Suprapubic skin (tissue), 3 donors: ENCODE measurements around the gene ACOX3.

Experiments used
- CTCF ChIP-seq, 2 donors: fragments of 200-600 bp in 1 of 2; fragments of 450-650 bp in 1 of 2; sonication (generic) in 1 of 2; IDR thresholded peaks; one replicate each; pipeline ENCODE4 v1.5.1; 2016 to 2019; ENCODE audit warnings: antibody characterized with exemption in 2 of 2, mild to moderate bottlenecking in 1 of 2, moderate library complexity in 1 of 2
- EP300 ChIP-seq: sonication (generic); formaldehyde crosslinking; IDR thresholded peaks from one replicate; pipeline ENCODE4 v1.6.1; 2017; ENCODE audit warnings: antibody characterized with exemption
- POLR2A ChIP-seq, 2 donors: fragments of 450-650 bp; IDR thresholded peaks; one replicate each; pipeline ENCODE4 v1.6.1; 2017; ENCODE audit warnings: antibody characterized with exemption in 2 of 2, mild to moderate bottlenecking in 2 of 2, moderate library complexity in 2 of 2

GRCh38 chr4:8407316-8407715, 33.2 kb downstream of the ACOX3 start:
- TF ChIP-seq CTCF (IDR thresholded peaks at IDR 0.05) (no peak), POLR2A (IDR thresholded peaks at IDR 0.05) (no peak), EP300 (no peak)
